ENCODE data around the gene TATDN2. TPM values are rescaled to one million over a fixed set of nuclear protein-coding genes. Genes with fewer than 3 reads are reported as not detected.
A peak's percentile ranks its signal among the peaks of the same experiment; 100 is the strongest.

TATDN2 gene
- total RNA-seq, 1 donor from 2014 or later: 34.5 TPM

GRCh38 chr3:10286133-10286524 lies 37.9 kb downstream of the TATDN2 start:
- TF ChIP-seq CTCF (IDR thresholded peaks at IDR 0.05; ENCODE audit: unreplicated experiment): no peak
- H3K4me1 Mint-ChIP-seq (ENCODE audit: low read depth): peaks cover 10% of the 10 kb centered on the region
- no peak for DNase-seq (ENCODE audit: low spot score, unreplicated experiment)
- H3K36me3 Mint-ChIP-seq (ENCODE audit: insufficient read depth): peaks cover 6% of the 10 kb centered on the region
- H3K27ac Mint-ChIP-seq: no peak overlapping the region
- no peaks in the 10 kb centered on the region for H3K27me3 Mint-ChIP-seq
- H3K9me3 Mint-ChIP-seq (ENCODE audit: low read depth): no peaks in the 10 kb centered on the region
- no peak overlapping the region for H3K4me3 Mint-ChIP-seq (ENCODE audit: low read depth)

GRCh38 chr3:10286596-10287295 lies 38.5 kb downstream of the TATDN2 start:
- no peak for DNase-seq (ENCODE audit: low spot score, unreplicated experiment)
- Mint-ChIP-seq H3K27ac (no peak overlapping the region), H3K27me3 (no peaks in the 10 kb centered on the region), H3K36me3 (ENCODE audit: insufficient read depth) (peaks cover 6% of the 10 kb centered on the region), H3K4me1 (ENCODE audit: low read depth) (peaks cover 15% of the 10 kb centered on the region), H3K9me3 (ENCODE audit: low read depth) (no peaks in the 10 kb centered on the region), H3K4me3 (ENCODE audit: low read depth) (no peak overlapping the region)
- TF ChIP-seq CTCF (IDR thresholded peaks at IDR 0.05; ENCODE audit: unreplicated experiment): no peak

GRCh38 chr3:10287936-10288574 lies 39.8 kb downstream of the TATDN2 start:
- peak overlapping the region; percentile 52 for H3K27ac Mint-ChIP-seq
- H3K4me3 Mint-ChIP-seq (ENCODE audit: low read depth): no peak overlapping the region
- peaks cover 28% of the 10 kb centered on the region for H3K4me1 Mint-ChIP-seq (ENCODE audit: low read depth)
- no peaks in the 10 kb centered on the region for H3K27me3 Mint-ChIP-seq
- TF ChIP-seq CTCF (IDR thresholded peaks at IDR 0.05; ENCODE audit: unreplicated experiment): no peak
- DNase-seq (ENCODE audit: low spot score, unreplicated experiment): no peak
- no peaks in the 10 kb centered on the region for H3K9me3 Mint-ChIP-seq (ENCODE audit: low read depth)
- H3K36me3 Mint-ChIP-seq (ENCODE audit: insufficient read depth): peaks cover 6% of the 10 kb centered on the region

- no peak overlapping the region for H3K27ac Mint-ChIP-seq
- no peak for DNase-seq (ENCODE audit: low spot score, unreplicated experiment)
- peaks cover 5% of the 10 kb centered on the region for H3K36me3 Mint-ChIP-seq (ENCODE audit: insufficient read depth)
- peaks cover 30% of the 10 kb centered on the region for H3K4me1 Mint-ChIP-seq (ENCODE audit: low read depth)
- no peak overlapping the region for H3K4me3 Mint-ChIP-seq (ENCODE audit: low read depth)
- no peaks in the 10 kb centered on the region for H3K27me3 Mint-ChIP-seq
- H3K9me3 Mint-ChIP-seq (ENCODE audit: low read depth): no peaks in the 10 kb centered on the region
- no peak for TF ChIP-seq CTCF (IDR thresholded peaks at IDR 0.05; ENCODE audit: unreplicated experiment)
Measured at GRCh38 chr3:10288575-10288960, 40.3 kb downstream of the TATDN2 start.

GRCh38 chr3:10289077-10289476 lies 40.8 kb downstream of the TATDN2 start:
- Mint-ChIP-seq H3K4me3 (ENCODE audit: low read depth) (no peak overlapping the region), H3K4me1 (ENCODE audit: low read depth) (peaks cover 31% of the 10 kb centered on the region), H3K36me3 (ENCODE audit: insufficient read depth) (peaks cover 4% of the 10 kb centered on the region), H3K27ac (no peak overlapping the region), H3K9me3 (ENCODE audit: low read depth) (no peaks in the 10 kb centered on the region), H3K27me3 (no peaks in the 10 kb centered on the region)
- TF ChIP-seq CTCF (IDR thresholded peaks at IDR 0.05; ENCODE audit: unreplicated experiment): no peak
- DNase-seq (ENCODE audit: low spot score, unreplicated experiment): no peak

Measured in progenitor cell of endocrine pancreas (in vitro differentiated cells).